ENCODE data around the gene STK17B.

GRCh38 chr2:196172951-196173350 lies 1.6 kb upstream of the STK17B start:
- TF ChIP-seq THYN1 (CRISPR knock-in tag; IDR thresholded peaks at IDR 0.05; ENCODE audit: borderline replicate concordance, low read depth) (no peak), FOXO4 (CRISPR knock-in tag; conservative IDR thresholded peaks at IDR 0.05) (no peak), SNRNP70 (IDR thresholded peaks at IDR 0.05; ENCODE audit: low read depth, low read length) (no peak), ARID2 (CRISPR knock-in tag; IDR thresholded peaks at IDR 0.05; ENCODE audit: borderline replicate concordance) (no peak), POGK (CRISPR knock-in tag; conservative IDR thresholded peaks at IDR 0.05) (no peak), XBP1 (CRISPR knock-in tag; IDR thresholded peaks at IDR 0.05) (no peak), SRF (IDR thresholded peaks at IDR 0.05; ENCODE audit: low read depth, low read length) (no peak), TCF7L2 (IDR thresholded peaks at IDR 0.05; ENCODE audit: low read depth, low read length) (no peak), KAT7 (CRISPR knock-in tag; IDR thresholded peaks at IDR 0.05; ENCODE audit: borderline replicate concordance) (no peak), CENPBD1 (CRISPR knock-in tag; IDR thresholded peaks at IDR 0.05; ENCODE audit: borderline replicate concordance, low read depth) (no peak), TOE1 (CRISPR knock-in tag; IDR thresholded peaks at IDR 0.05) (no peak), BHLHE40 (IDR thresholded peaks at IDR 0.05; ENCODE audit: low read length) (no peak), ZNF234 (CRISPR knock-in tag; conservative IDR thresholded peaks at IDR 0.05) (no peak), RORA (CRISPR knock-in tag; IDR thresholded peaks at IDR 0.05) (no peak)

Measured in HepG2 (cell line).